Sigmoid colon (tissue), 4 donors: ENCODE results near the gene NCF1.
"Not testable (repeated sequence)": the region's sequence is repeated elsewhere in the genome, so short reads cannot be mapped to it uniquely, and the experiment has no call there.

Source experiments
- EP300 ChIP-seq, 4 donors: sonication (generic); formaldehyde crosslinking; IDR thresholded peaks; one replicate each; pipeline ENCODE4 v1.6.1; 2017; ENCODE audit warnings: antibody characterized with exemption in 4 of 4
- POLR2A ChIP-seq, 2 donors: fragments of 450-650 bp; IDR thresholded peaks; one replicate each; pipeline ENCODE4 v1.6.1; 2016; ENCODE audit warnings: antibody characterized with exemption in 2 of 2, mild to moderate bottlenecking in 2 of 2, moderate library complexity in 2 of 2
- POLR2AphosphoS5 ChIP-seq, 4 donors: sonication (generic); formaldehyde crosslinking; IDR thresholded peaks; one replicate each; pipeline ENCODE4 v1.6.1; 2017; ENCODE audit warnings: antibody characterized with exemption in 4 of 4
- TF ChIP-seq, protein P1 (sequence below), 4 experiments: fragments of 450-650 bp in 3 of 4; fragments of 200-600 bp in 1 of 4; IDR thresholded peaks; one replicate each; pipeline ENCODE4 v1.5.1; 2016 to 2019; ENCODE audit warnings: antibody characterized with exemption in 4 of 4, mild to moderate bottlenecking in 3 of 4, moderate library complexity in 2 of 4

DNA sequence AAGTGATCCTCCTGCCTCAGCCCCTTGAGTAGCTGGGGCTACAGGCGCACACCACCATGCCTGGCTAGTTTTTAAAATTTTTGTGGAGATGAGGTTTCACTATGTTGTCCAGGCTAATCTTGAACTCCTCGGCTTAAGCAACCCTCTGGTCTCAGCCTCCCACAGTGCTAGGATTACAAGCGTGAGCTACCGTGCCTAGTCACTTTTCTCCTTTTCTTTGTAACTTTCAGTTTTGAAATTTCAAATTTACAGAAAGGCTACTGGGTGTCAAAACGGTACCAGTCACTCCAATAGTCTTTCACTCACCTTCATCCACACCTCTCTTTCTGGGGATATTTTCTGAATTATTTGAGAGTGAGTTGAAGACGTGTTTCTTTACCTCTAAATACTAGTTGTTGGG, 1.3 kb downstream of the NCF1 start:
- not testable (repeated sequence) for TF ChIP-seq POLR2A, POLR2AphosphoS5, EP300 (IDR thresholded peaks at IDR 0.05)
- TF ChIP-seq, protein P1, sequence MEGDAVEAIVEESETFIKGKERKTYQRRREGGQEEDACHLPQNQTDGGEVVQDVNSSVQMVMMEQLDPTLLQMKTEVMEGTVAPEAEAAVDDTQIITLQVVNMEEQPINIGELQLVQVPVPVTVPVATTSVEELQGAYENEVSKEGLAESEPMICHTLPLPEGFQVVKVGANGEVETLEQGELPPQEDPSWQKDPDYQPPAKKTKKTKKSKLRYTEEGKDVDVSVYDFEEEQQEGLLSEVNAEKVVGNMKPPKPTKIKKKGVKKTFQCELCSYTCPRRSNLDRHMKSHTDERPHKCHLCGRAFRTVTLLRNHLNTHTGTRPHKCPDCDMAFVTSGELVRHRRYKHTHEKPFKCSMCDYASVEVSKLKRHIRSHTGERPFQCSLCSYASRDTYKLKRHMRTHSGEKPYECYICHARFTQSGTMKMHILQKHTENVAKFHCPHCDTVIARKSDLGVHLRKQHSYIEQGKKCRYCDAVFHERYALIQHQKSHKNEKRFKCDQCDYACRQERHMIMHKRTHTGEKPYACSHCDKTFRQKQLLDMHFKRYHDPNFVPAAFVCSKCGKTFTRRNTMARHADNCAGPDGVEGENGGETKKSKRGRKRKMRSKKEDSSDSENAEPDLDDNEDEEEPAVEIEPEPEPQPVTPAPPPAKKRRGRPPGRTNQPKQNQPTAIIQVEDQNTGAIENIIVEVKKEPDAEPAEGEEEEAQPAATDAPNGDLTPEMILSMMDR (IDR thresholded peaks at IDR 0.05): not testable (repeated sequence)
